ENCODE measurements around the gene ARL15. TPM values are rescaled to one million over a fixed set of nuclear protein-coding genes. Genes with fewer than 3 reads are reported as not detected.

ARL15 gene
- total and polyA plus RNA-seq, 9 of the 15 experiments (the other 6 are each of a cell fraction or from before 2014, with no cell fraction given) = 18.5 to 80.4 (median 57.0) TPM

- TF ChIP-seq CHAMP1 (IDR thresholded peaks at IDR 0.05) (no peak; the same call in 1 of the 2 replicates), LEF1 (IDR thresholded peaks at IDR 0.05) (no peak), PRMT5 (CRISPR knock-in tag; IDR thresholded peaks at IDR 0.05) (no peak), ELF1 (tag; IDR thresholded peaks at IDR 0.05) (peak; percentile 56; the same call in 1 of the 2 replicates), ZNF589 (CRISPR knock-in tag; IDR thresholded peaks at IDR 0.05; ENCODE audit: low read depth) (no peak), HMGXB4 (CRISPR knock-in tag; IDR thresholded peaks at IDR 0.05) (no peak), TARDBP (IDR thresholded peaks at IDR 0.05) (0 out of 2 replicates have a peak, but pooled peaks have one; percentile 11), ATF3 (IDR thresholded peaks at IDR 0.05) (peak; percentile 31), ATF3 (CRISPR knock-in tag; conservative IDR thresholded peaks at IDR 0.05) (no peak; the same call in 1 of the 2 replicates), CTBP1 (IDR thresholded peaks at IDR 0.05; ENCODE audit: borderline replicate concordance) (no peak), KDM2B (CRISPR knock-in tag; IDR thresholded peaks at IDR 0.05) (no peak)
- TF ChIP-seq, protein P1, sequence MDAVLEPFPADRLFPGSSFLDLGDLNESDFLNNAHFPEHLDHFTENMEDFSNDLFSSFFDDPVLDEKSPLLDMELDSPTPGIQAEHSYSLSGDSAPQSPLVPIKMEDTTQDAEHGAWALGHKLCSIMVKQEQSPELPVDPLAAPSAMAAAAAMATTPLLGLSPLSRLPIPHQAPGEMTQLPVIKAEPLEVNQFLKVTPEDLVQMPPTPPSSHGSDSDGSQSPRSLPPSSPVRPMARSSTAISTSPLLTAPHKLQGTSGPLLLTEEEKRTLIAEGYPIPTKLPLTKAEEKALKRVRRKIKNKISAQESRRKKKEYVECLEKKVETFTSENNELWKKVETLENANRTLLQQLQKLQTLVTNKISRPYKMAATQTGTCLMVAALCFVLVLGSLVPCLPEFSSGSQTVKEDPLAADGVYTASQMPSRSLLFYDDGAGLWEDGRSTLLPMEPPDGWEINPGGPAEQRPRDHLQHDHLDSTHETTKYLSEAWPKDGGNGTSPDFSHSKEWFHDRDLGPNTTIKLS (IDR thresholded peaks at IDR 0.05; ENCODE audit: borderline replicate concordance, low read depth) = no peak; the same call in 1 of the 2 replicates
These were observed at the start of gene ARL15 (continued) for GRCh38 chr5:54310433-54311175.

Measured in K562 (cell line).